CD14-positive monocyte (primary cell): Measurements from ENCODE around the gene WDR19. TPM values are rescaled to one million over a fixed set of nuclear protein-coding genes. Genes with fewer than 3 reads are reported as not detected.

Experiments
- DNase-seq, 3 donors: peaks; one replicate each; pipeline ENCODE4 v3.0.0-alpha.2; 2011 to 2022
- H2AFZ ChIP-seq: 2 replicates; pipeline ENCODE4 v1.6.0; 2012; ENCODE audit warnings: mild to moderate bottlenecking, low read depth, low read length, inconsistent platforms; ENCODE audit not compliant: insufficient read depth, poor library complexity, severe bottlenecking
- H3K27ac ChIP-seq, 2 donors: 1 replicate in 1 of 2; 2 replicates in 1 of 2; pipeline ENCODE4 v1.5.1; 2012 to 2013; ENCODE audit warnings: low read length in 2 of 2, control low read depth in 1 of 2, inconsistent platforms in 1 of 2, low read depth in 1 of 2, mild to moderate bottlenecking in 1 of 2
- H3K27me3 ChIP-seq, 2 donors: one replicate each; pipeline versions ENCODE4 v1.6.0 to v1.6.1; 2011 to 2013; ENCODE audit warnings: low read length in 2 of 2; ENCODE audit not compliant: control insufficient read depth in 2 of 2, insufficient read depth in 2 of 2
- H3K36me3 ChIP-seq, 2 donors: replicated peaks in 1 of 2; 1 replicate in 1 of 2; 2 replicates in 1 of 2; pipeline versions ENCODE4 v1.5.1 to v1.6.1; 2012 to 2013; ENCODE audit warnings: low read length in 2 of 2, control low read depth in 1 of 2, inconsistent platforms in 1 of 2, mild to moderate bottlenecking in 1 of 2; ENCODE audit not compliant: insufficient read depth in 2 of 2, control insufficient read depth in 1 of 2
- H3K4me1 ChIP-seq, 2 donors: 1 replicate in 1 of 2; 2 replicates in 1 of 2; pipeline versions ENCODE4 v1.5.1 to v1.6.1; 2012 to 2013; ENCODE audit warnings: low read length in 2 of 2, control low read depth in 1 of 2, inconsistent platforms in 1 of 2, mild to moderate bottlenecking in 1 of 2, moderate library complexity in 1 of 2; ENCODE audit not compliant: insufficient read depth in 2 of 2, control insufficient read depth in 1 of 2
- H3K4me2 ChIP-seq: replicated peaks from 2 replicates; pipeline ENCODE3; 2012; ENCODE audit warnings: low read length, moderate library complexity, mild to moderate bottlenecking; ENCODE audit not compliant: poor library complexity, severe bottlenecking; ENCODE audit errors: extremely low read depth
- H3K4me3 ChIP-seq, 3 experiments: fragments of 200-600 bp in 1 of 3; sonication (generic) in 1 of 3; replicated peaks in 1 of 3; 1 replicate in 2 of 3; 2 replicates in 1 of 3; pipeline ENCODE4 v1.5.1; 2011 to 2013; ENCODE audit warnings: low read length in 3 of 3, mild to moderate bottlenecking in 3 of 3, control low read depth in 2 of 3, low read depth in 2 of 3, inconsistent platforms in 1 of 3, moderate library complexity in 1 of 3
- H3K79me2 ChIP-seq: 2 replicates; pipeline ENCODE4 v1.6.0; 2012; ENCODE audit warnings: mild to moderate bottlenecking, control low read depth, inconsistent platforms, low read length, moderate library complexity; ENCODE audit not compliant: insufficient read depth
- H3K9ac ChIP-seq: 2 replicates; pipeline ENCODE4 v1.6.0; 2017; ENCODE audit warnings: low read length, mild to moderate bottlenecking; ENCODE audit not compliant: insufficient read depth, poor library complexity, severe bottlenecking
- H3K9me3 ChIP-seq, 2 donors: replicated peaks in 1 of 2; 1 replicate in 1 of 2; 2 replicates in 1 of 2; pipeline versions ENCODE4 v1.5.1 to v1.6.1; 2012 to 2013; ENCODE audit warnings: low read length in 2 of 2, control low read depth in 1 of 2; ENCODE audit not compliant: control insufficient read depth in 1 of 2, insufficient read depth in 1 of 2
- H4K20me1 ChIP-seq: 2 replicates; pipeline ENCODE4 v1.6.0; 2012; ENCODE audit warnings: mild to moderate bottlenecking, low read length, control low read depth, moderate library complexity; ENCODE audit not compliant: insufficient read depth
- H3K27ac Mint-ChIP-seq, 7 donors: one replicate each; pipeline ENCODE4 v1.8.0; 2020; ENCODE audit warnings: mild to moderate bottlenecking in 7 of 7, mixed read lengths in 7 of 7, moderate library complexity in 6 of 7, inconsistent platforms in 2 of 7
- H3K27me3 Mint-ChIP-seq, 3 donors: one replicate each; pipeline ENCODE4 v1.8.0; 2021 to 2022; ENCODE audit warnings: low read depth in 3 of 3, mild to moderate bottlenecking in 3 of 3, mixed read lengths in 3 of 3, moderate library complexity in 3 of 3, inconsistent platforms in 1 of 3
- H3K36me3 Mint-ChIP-seq, 2 donors: one replicate each; pipeline ENCODE4 v1.8.0; 2020; ENCODE audit warnings: mixed read lengths in 2 of 2, inconsistent platforms in 1 of 2, mild to moderate bottlenecking in 1 of 2
- H3K4me1 Mint-ChIP-seq: one replicate; pipeline ENCODE4 v1.8.0; 2020; ENCODE audit warnings: mild to moderate bottlenecking, mixed read lengths
- H3K4me3 Mint-ChIP-seq, 2 donors: one replicate each; pipeline ENCODE4 v1.8.0; 2020; ENCODE audit warnings: mild to moderate bottlenecking in 2 of 2, mixed read lengths in 2 of 2, moderate library complexity in 1 of 2
- H3K9me3 Mint-ChIP-seq, 7 donors: one replicate each; pipeline ENCODE4 v1.8.0; 2020 to 2022; ENCODE audit warnings: mixed read lengths in 7 of 7, mild to moderate bottlenecking in 6 of 7, moderate library complexity in 6 of 7, inconsistent platforms in 2 of 7
- CTCF ChIP-seq: fragments of 200-600 bp; IDR thresholded peaks from one replicate; pipeline ENCODE4 v1.8.0; 2022; ENCODE audit warnings: antibody characterized with exemption, mild to moderate bottlenecking
- WGBS: methylation state at CpG from one replicate; pipeline ENCODE4 v1.1.5; 2013; ENCODE audit warnings: missing lambda C conversion rate; ENCODE audit not compliant: insufficient coverage; 5-methylcytosine and 5-hydroxymethylcytosine counted together
- intact Hi-C, 2 donors: fragments of 100-400 bp; cut with micrococcal nuclease; formaldehyde crosslinking; loops; one replicate each; pipeline versions ENCODE4 v1.15.0 to v1.15.1; 2023
- polyA plus RNA-seq, 3 donors: library from polyadenylated mRNA; depleted of rRNA in 1 of 3; unstranded in 2 of 3; stranded (reverse) in 1 of 3; fragments of 300-500 nt in 2 of 3; fragments of >200 nt in 1 of 3; fragmentation: Illumina TruSeq in 2 of 3; gene quantifications; 1 replicate in 2 of 3; 2 replicates in 1 of 3; pipeline ENCODE4 v1.2.3, GENCODE V29; 2012 to 2021

Gene WDR19
- polyA plus RNA-seq, 3 donors: 1.7 to 11.4 (median 2.0) TPM

DNA sequence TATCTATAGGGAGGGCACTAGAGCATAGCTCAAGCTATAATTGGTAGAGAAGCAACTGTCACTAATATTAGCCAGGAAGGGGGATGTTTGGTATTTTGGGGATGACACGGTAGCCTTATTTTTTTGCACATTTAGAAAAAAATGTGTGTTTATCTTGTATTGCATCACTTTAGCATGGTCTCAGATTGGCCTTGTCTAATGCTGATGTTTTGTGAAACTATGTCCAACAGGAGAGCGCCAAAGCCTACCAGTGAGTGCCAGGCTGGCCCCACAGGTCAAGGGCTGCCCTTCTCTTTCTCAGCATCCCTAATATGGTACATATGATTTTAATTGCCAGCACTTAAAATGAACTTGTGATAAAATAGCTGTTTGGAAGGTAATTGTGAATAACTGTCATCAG is 24.8 kb upstream of the WDR19 start:
- intact Hi-C loops: no loop called here
- H2AFZ ChIP-seq: no peak overlapping the region
- H3K79me2 ChIP-seq: no peaks in the 10 kb centered on the region
- peak overlapping the region in 1 of 7 donors; percentile 40 for H3K27ac Mint-ChIP-seq
- peaks cover 0 to 2% (median 0%) of the 10 kb centered on the region in 7 donors for H3K9me3 Mint-ChIP-seq
- H3K27me3 Mint-ChIP-seq: peaks cover 0 to 3% (median 2%) of the 10 kb centered on the region in 3 donors
- H3K4me1 Mint-ChIP-seq: peaks cover 5% of the 10 kb centered on the region
- no peaks in the 10 kb centered on the region for H3K9me3 ChIP-seq
- no peaks in the 10 kb centered on the region for H4K20me1 ChIP-seq
- no peak overlapping the region for H3K4me3 Mint-ChIP-seq
- WGBS: 60% methylated on average over 1 of the region's 2 CpGs
- no peak overlapping the region for H3K4me3 ChIP-seq
- no peak for DNase-seq
- no peak overlapping the region for H3K9ac ChIP-seq
- TF ChIP-seq CTCF: no peak
- no peak overlapping the region for H3K27ac ChIP-seq
- H3K4me1 ChIP-seq: no peaks in the 10 kb centered on the region
- H3K36me3 Mint-ChIP-seq: no peaks in the 10 kb centered on the region
- H3K36me3 ChIP-seq: no peaks in the 10 kb centered on the region
- H3K27me3 ChIP-seq: no peaks in the 10 kb centered on the region
- H3K4me2 ChIP-seq: no peak overlapping the region

DNA sequence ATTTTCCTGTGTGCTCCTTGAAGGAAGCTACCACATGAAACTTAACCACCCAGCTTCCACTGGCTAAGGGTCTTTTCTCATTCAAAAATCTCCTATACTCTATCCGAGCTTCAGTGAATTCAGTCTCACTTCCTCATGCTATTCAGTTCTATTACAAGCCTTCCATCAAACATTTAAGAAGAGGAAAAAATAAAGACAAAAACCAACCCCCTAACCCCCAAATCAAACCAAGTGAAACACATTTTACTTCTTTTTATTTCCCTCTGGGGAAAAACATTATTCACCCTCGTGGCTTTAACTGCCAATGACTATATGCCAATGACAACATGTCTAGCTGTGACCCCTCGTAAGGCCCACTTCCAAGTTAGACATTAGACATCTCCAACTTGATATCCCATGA is 16.2 kb upstream of the WDR19 start:
- no peaks in the 10 kb centered on the region for H3K27me3 ChIP-seq
- no peaks in the 10 kb centered on the region for H3K4me1 ChIP-seq
- WGBS: 45% methylated on average over 3 of the region's 3 CpGs
- Mint-ChIP-seq H3K4me3 (no peak overlapping the region), H3K27me3 (peaks cover 2 to 5% (median 2%) of the 10 kb centered on the region in 3 donors), H3K4me1 (peaks cover 10% of the 10 kb centered on the region), H3K27ac (peak overlapping the region in 1 of 7 donors; percentile 32), H3K9me3 (peaks cover 9 to 17% (median 14%) of the 10 kb centered on the region in 7 donors), H3K36me3 (no peaks in the 10 kb centered on the region)
- H3K79me2 ChIP-seq: no peaks in the 10 kb centered on the region
- peaks cover 8 to 16% of the 10 kb centered on the region in 2 donors for H3K9me3 ChIP-seq
- no peak overlapping the region for H3K4me3 ChIP-seq
- H4K20me1 ChIP-seq: no peaks in the 10 kb centered on the region
- H3K36me3 ChIP-seq: no peaks in the 10 kb centered on the region
- H3K9ac ChIP-seq: no peak overlapping the region
- H2AFZ ChIP-seq: no peak overlapping the region
- no peak for DNase-seq
- no peak for TF ChIP-seq CTCF
- H3K27ac ChIP-seq: no peak overlapping the region
- intact Hi-C loops: no loop called here
- no peak overlapping the region for H3K4me2 ChIP-seq
